Measurements from ENCODE around the gene INMT.

INMT gene

GRCh38 chr7:30802812-30803211, 50.9 kb downstream of the INMT start:
- TF ChIP-seq, protein P1, sequence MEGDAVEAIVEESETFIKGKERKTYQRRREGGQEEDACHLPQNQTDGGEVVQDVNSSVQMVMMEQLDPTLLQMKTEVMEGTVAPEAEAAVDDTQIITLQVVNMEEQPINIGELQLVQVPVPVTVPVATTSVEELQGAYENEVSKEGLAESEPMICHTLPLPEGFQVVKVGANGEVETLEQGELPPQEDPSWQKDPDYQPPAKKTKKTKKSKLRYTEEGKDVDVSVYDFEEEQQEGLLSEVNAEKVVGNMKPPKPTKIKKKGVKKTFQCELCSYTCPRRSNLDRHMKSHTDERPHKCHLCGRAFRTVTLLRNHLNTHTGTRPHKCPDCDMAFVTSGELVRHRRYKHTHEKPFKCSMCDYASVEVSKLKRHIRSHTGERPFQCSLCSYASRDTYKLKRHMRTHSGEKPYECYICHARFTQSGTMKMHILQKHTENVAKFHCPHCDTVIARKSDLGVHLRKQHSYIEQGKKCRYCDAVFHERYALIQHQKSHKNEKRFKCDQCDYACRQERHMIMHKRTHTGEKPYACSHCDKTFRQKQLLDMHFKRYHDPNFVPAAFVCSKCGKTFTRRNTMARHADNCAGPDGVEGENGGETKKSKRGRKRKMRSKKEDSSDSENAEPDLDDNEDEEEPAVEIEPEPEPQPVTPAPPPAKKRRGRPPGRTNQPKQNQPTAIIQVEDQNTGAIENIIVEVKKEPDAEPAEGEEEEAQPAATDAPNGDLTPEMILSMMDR (IDR thresholded peaks at IDR 0.05; ENCODE audit: low read depth, low read length) = no peak
- H3K36me3 ChIP-seq = no peaks in the 10 kb centered on the region
- H3K4me3 ChIP-seq (ENCODE audit: low read depth, low read length) = no peak overlapping the region
- H3K4me1 ChIP-seq = peaks cover 3% of the 10 kb centered on the region; the same call in 1 of the 2 replicates
- DNase-seq = no peak
- no peaks in the 10 kb centered on the region for H3K9me3 ChIP-seq
- H3K27me3 ChIP-seq = no peaks in the 10 kb centered on the region

- H3K27me3 ChIP-seq = no peaks in the 10 kb centered on the region
- no peak overlapping the region for H3K4me3 ChIP-seq (ENCODE audit: low read depth, low read length)
- H3K4me1 ChIP-seq = peaks cover 3% of the 10 kb centered on the region; the same call in 1 of the 2 replicates
- H3K36me3 ChIP-seq = no peaks in the 10 kb centered on the region
- H3K9me3 ChIP-seq = no peaks in the 10 kb centered on the region
- no peak for DNase-seq
- TF ChIP-seq, protein P1 (IDR thresholded peaks at IDR 0.05; ENCODE audit: low read depth, low read length) = no peak
Measured at GRCh38 chr7:30804078-30804661, 52.2 kb downstream of the INMT start.

DNA sequence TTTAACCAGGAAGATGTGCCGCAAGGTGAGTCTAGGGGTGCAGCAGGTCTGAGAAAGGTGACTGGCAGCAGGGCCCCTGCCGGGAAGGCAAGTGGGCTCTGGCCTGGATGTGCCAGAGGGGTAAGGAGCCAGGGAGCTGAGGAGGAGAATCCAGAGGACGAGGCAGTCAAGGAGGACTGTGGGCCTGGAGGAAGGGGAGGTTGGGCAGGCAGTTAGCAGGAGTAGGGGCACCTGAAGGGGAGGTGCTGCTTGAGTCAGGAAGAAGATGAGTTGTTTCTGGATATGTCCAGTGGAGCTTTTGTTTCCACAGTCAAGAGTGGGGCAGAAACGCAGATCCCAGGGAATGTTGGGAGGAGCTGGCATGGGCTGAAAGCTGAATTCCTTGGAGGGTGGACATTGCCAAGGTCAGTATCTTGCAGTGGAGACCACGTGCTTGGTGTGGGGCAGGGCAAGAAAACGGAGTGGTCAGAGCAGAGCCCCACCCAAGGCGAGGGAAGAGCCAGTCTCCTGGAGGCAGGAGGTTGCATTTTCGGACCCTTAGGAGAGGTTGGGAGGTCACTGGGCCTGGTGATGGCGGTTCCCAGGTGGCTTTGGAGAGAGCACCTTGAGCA, 53.3 kb downstream of the INMT start:
- Histone ChIP-seq H3K9me3 (no peaks in the 10 kb centered on the region), H3K4me3 (ENCODE audit: low read depth, low read length) (no peak overlapping the region), H3K4me1 (peaks cover 3% of the 10 kb centered on the region; the same call in 1 of the 2 replicates), H3K27me3 (no peaks in the 10 kb centered on the region), H3K36me3 (no peaks in the 10 kb centered on the region)
- TF ChIP-seq, protein P1 (IDR thresholded peaks at IDR 0.05; ENCODE audit: low read depth, low read length) = no peak
- DNase-seq = no peak

DNA sequence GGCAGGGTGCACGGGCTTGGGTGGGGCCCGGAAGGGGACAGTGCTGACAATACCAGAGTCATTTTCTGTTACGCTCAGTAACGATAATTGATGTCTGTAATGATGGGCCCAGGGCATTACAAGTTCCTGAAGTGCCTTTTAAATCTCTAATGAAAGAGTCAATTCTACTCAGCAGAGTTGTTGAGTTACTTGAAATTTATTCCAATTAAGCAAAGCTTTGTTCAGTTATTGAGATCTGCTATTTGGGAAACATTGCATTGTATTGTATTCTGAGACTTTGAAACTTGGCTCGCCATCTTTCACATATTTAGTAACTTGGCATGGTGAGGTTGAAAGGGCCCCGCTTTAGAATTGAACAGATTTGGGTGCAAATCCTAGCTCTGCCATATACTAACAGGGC, 54.0 kb downstream of the INMT start:
- DNase-seq = no peak
- no peaks in the 10 kb centered on the region for H3K27me3 ChIP-seq
- H3K4me1 ChIP-seq = peaks cover 1% of the 10 kb centered on the region; the same call in 1 of the 2 replicates

More for the DNA sequence above, 54.0 kb downstream of the INMT start:
- Histone ChIP-seq H3K36me3 (no peaks in the 10 kb centered on the region), H3K9me3 (no peaks in the 10 kb centered on the region), H3K4me3 (ENCODE audit: low read depth, low read length) (no peak overlapping the region)
- TF ChIP-seq, protein P1 (IDR thresholded peaks at IDR 0.05; ENCODE audit: low read depth, low read length) = no peak
